HG03280 (cell line): ENCODE measurements around the gene POLE.
A peak's percentile ranks its signal among the peaks of the same experiment; 100 is the strongest.

Source experiments
- ATAC-seq: cut with Tn5 transposase; IDR thresholded peaks from one replicate; pipeline ENCODE4 v1.9.1; 2021; ENCODE audit warnings: mild to moderate bottlenecking, moderate library complexity; ENCODE audit not compliant: unreplicated experiment

Gene POLE

GRCh38 chr12:132689227-132689626, 2.1 kb upstream of the POLE start:
- no peak for ATAC-seq

- ATAC-seq = peak; percentile 45
Observed at GRCh38 chr12:132686825-132687210, 324 bp downstream of the POLE start.

- ATAC-seq = no peak
Observed at GRCh38 chr12:132685400-132685799, 1.7 kb downstream of the POLE start.

GRCh38 chr12:132677492-132677891, 9.7 kb downstream of the POLE start:
- no peak for ATAC-seq

GRCh38 chr12:132675757-132676432, 11.2 kb downstream of the POLE start:
- ATAC-seq = no peak

- no peak for ATAC-seq
Observed at GRCh38 chr12:132674561-132674960, 12.6 kb downstream of the POLE start.

GRCh38 chr12:132673288-132674179, 13.6 kb downstream of the POLE start:
- no peak for ATAC-seq

GRCh38 chr12:132672678-132673077, 14.5 kb downstream of the POLE start:
- ATAC-seq = no peak

GRCh38 chr12:132672116-132672515, 15.0 kb downstream of the POLE start:
- ATAC-seq = no peak

- ATAC-seq = no peak
Observed at GRCh38 chr12:132669166-132669879, 17.8 kb downstream of the POLE start.

- no peak for ATAC-seq
Observed at GRCh38 chr12:132668191-132669088, 18.7 kb downstream of the POLE start.

- no peak for ATAC-seq
Observed at GRCh38 chr12:132665794-132666193, 21.3 kb downstream of the POLE start.

GRCh38 chr12:132665149-132665491, 22.0 kb downstream of the POLE start:
- ATAC-seq = no peak

GRCh38 chr12:132664206-132665148, 22.7 kb downstream of the POLE start:
- ATAC-seq = no peak

GRCh38 chr12:132662901-132663755, 24.0 kb downstream of the POLE start:
- no peak for ATAC-seq

- no peak for ATAC-seq
Observed at GRCh38 chr12:132661972-132662371, 25.2 kb downstream of the POLE start.

GRCh38 chr12:132660996-132661395, 26.1 kb downstream of the POLE start:
- ATAC-seq = no peak

GRCh38 chr12:132660052-132660451, 27.1 kb downstream of the POLE start:
- ATAC-seq = no peak

GRCh38 chr12:132659146-132659545, 28.0 kb downstream of the POLE start:
- no peak for ATAC-seq
